Tibial artery (tissue), 4 donors: ENCODE measurements around the gene WIPF2.

Experiments used
- DNase-seq, 2 donors: peaks; one replicate each; pipeline ENCODE4 v3.0.0-alpha.2; 2019
- H3K27ac ChIP-seq, 2 donors: fragments of 200-600 bp; sonication (generic) in 1 of 2; 1 replicate in 1 of 2; 2 replicates in 1 of 2; pipeline ENCODE4 v1.5.1; 2018 to 2019; ENCODE audit warnings: mild to moderate bottlenecking in 1 of 2
- H3K27me3 ChIP-seq, 2 donors: fragments of 200-600 bp; sonication (generic) in 1 of 2; one replicate each; pipeline versions ENCODE4 v1.5.1 to v1.6.0; 2016 to 2019
- H3K36me3 ChIP-seq, 3 donors: fragments of 200-600 bp; sonication (generic) in 2 of 3; one replicate each; pipeline ENCODE4 v1.5.1; 2016 to 2019; ENCODE audit warnings: mild to moderate bottlenecking in 2 of 3
- H3K4me1 ChIP-seq, 4 donors: fragments of 200-600 bp; sonication (generic) in 2 of 4; 1 replicate in 3 of 4; 2 replicates in 1 of 4; pipeline ENCODE4 v1.5.1; 2016 to 2019
- H3K4me3 ChIP-seq, 2 donors: fragments of 200-600 bp; sonication (generic) in 1 of 2; 1 replicate in 1 of 2; 2 replicates in 1 of 2; pipeline ENCODE4 v1.5.1; 2018 to 2019; ENCODE audit warnings: mild to moderate bottlenecking in 2 of 2
- H3K9me3 ChIP-seq, 3 donors: fragments of 200-600 bp; sonication (generic) in 1 of 3; one replicate each; pipeline ENCODE4 v1.5.1; 2016 to 2019
- CTCF ChIP-seq, 2 experiments: fragments of 200-600 bp in 1 of 2; fragments of 450-650 bp in 1 of 2; IDR thresholded peaks; one replicate each; pipeline ENCODE4 v1.5.1; 2017 to 2019; ENCODE audit warnings: antibody characterized with exemption in 2 of 2, mild to moderate bottlenecking in 1 of 2, moderate library complexity in 1 of 2
- intact Hi-C: fragments of 100-400 bp; cut with DNase I; formaldehyde crosslinking; loops from one replicate; pipeline ENCODE4 v1.15.0; 2023; ENCODE audit warnings: low total_unique reads

Gene WIPF2

GRCh38 chr17:40318830-40319391, 99.8 kb downstream of the WIPF2 start:
- no peak for TF ChIP-seq CTCF (IDR thresholded peaks at IDR 0.05)
- peak in 1 of 2 donors; percentile 68 for DNase-seq
- no peaks in the 10 kb centered on the region for H3K36me3 ChIP-seq
- H3K27ac ChIP-seq, result peak overlapping the region; percentile 94 to 95
- H3K27me3 ChIP-seq, result no peaks in the 10 kb centered on the region
- H3K4me1 ChIP-seq, result peaks cover 29 to 92% (median 88%) of the 10 kb centered on the region in 4 donors
- intact Hi-C loops, result no loop called here
- peak overlapping the region; percentile 93 to 97 for H3K4me3 ChIP-seq
- H3K9me3 ChIP-seq, result no peaks in the 10 kb centered on the region

GRCh38 chr17:40319651-40320540, 100.8 kb downstream of the WIPF2 start:
- peak overlapping the region; percentile 93 to 97 for H3K4me3 ChIP-seq
- H3K27me3 ChIP-seq, result no peaks in the 10 kb centered on the region
- peaks cover 30 to 92% (median 88%) of the 10 kb centered on the region in 4 donors for H3K4me1 ChIP-seq
- no peaks in the 10 kb centered on the region for H3K9me3 ChIP-seq
- peak; percentile 62 to 77 for DNase-seq
- no peak for TF ChIP-seq CTCF (IDR thresholded peaks at IDR 0.05)
- H3K36me3 ChIP-seq, result no peaks in the 10 kb centered on the region
- peak overlapping the region; percentile 94 to 95 for H3K27ac ChIP-seq
- intact Hi-C loops, result no loop called here

- H3K4me1 ChIP-seq, result peaks cover 30 to 92% (median 90%) of the 10 kb centered on the region in 4 donors
- H3K27ac ChIP-seq, result peak overlapping the region; percentile 94 to 95
- no peaks in the 10 kb centered on the region for H3K9me3 ChIP-seq
- intact Hi-C loops, result no loop called here
- no peaks in the 10 kb centered on the region for H3K36me3 ChIP-seq
- H3K4me3 ChIP-seq, result peak overlapping the region; percentile 93 to 97
- peak; percentile 85 to 93 for DNase-seq
- H3K27me3 ChIP-seq, result no peaks in the 10 kb centered on the region
- TF ChIP-seq CTCF (IDR thresholded peaks at IDR 0.05), result no peak
Observed at GRCh38 chr17:40320756-40321523, 101.8 kb downstream of the WIPF2 start.

GRCh38 chr17:40321524-40321929, 102.4 kb downstream of the WIPF2 start:
- no peak for DNase-seq
- Histone ChIP-seq H3K9me3 (no peaks in the 10 kb centered on the region), H3K36me3 (no peaks in the 10 kb centered on the region), H3K27me3 (no peaks in the 10 kb centered on the region), H3K27ac (peak overlapping the region; percentile 94 to 95), H3K4me3 (peak overlapping the region; percentile 93 to 97), H3K4me1 (peaks cover 26 to 92% (median 90%) of the 10 kb centered on the region in 4 donors)
- intact Hi-C loops, result no loop called here
- TF ChIP-seq CTCF (IDR thresholded peaks at IDR 0.05), result no peak

- Histone ChIP-seq H3K36me3 (no peaks in the 10 kb centered on the region), H3K27ac (peak overlapping the region; percentile 94 to 95), H3K4me1 (peaks cover 26 to 92% (median 90%) of the 10 kb centered on the region in 4 donors), H3K9me3 (no peaks in the 10 kb centered on the region), H3K4me3 (peak overlapping the region; percentile 93 to 97), H3K27me3 (no peaks in the 10 kb centered on the region)
- DNase-seq, result peak; percentile 33 to 78
- intact Hi-C loops, result no loop called here
- no peak for TF ChIP-seq CTCF (IDR thresholded peaks at IDR 0.05)
Observed at GRCh38 chr17:40321961-40322357, 102.9 kb downstream of the WIPF2 start.
